ENCODE results near the gene CCDC171.

DNA sequence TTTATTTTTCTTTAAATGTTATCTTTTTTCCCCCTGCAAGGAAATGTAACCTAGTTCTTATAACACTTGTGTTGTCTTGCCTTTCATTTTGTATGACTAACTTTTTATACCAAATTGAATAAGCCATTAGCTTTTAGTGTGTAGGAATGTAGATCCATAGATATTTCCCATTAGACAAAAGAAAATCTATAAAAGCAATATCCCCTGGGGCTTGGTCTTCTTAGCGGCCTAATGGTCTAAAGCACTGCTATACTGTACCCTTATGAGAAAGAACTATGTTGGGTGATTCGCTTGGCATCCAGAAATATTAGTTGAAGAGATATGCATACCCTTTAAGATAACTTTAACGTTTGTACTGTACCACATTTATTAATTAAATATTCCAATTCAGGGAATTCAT, 289.2 kb downstream of the CCDC171 start:
- TF ChIP-seq, protein P1, sequence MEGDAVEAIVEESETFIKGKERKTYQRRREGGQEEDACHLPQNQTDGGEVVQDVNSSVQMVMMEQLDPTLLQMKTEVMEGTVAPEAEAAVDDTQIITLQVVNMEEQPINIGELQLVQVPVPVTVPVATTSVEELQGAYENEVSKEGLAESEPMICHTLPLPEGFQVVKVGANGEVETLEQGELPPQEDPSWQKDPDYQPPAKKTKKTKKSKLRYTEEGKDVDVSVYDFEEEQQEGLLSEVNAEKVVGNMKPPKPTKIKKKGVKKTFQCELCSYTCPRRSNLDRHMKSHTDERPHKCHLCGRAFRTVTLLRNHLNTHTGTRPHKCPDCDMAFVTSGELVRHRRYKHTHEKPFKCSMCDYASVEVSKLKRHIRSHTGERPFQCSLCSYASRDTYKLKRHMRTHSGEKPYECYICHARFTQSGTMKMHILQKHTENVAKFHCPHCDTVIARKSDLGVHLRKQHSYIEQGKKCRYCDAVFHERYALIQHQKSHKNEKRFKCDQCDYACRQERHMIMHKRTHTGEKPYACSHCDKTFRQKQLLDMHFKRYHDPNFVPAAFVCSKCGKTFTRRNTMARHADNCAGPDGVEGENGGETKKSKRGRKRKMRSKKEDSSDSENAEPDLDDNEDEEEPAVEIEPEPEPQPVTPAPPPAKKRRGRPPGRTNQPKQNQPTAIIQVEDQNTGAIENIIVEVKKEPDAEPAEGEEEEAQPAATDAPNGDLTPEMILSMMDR (IDR thresholded peaks at IDR 0.05; ENCODE audit: insufficient read depth, low read length, poor library complexity, severe bottlenecking), result no peak
- no peak for TF ChIP-seq EZH2phosphoT487 (conservative IDR thresholded peaks at IDR 0.05; ENCODE audit: low read length)

Measured in SU-DHL-6 (cell line).